WTC11 (cell line): ENCODE data around the gene STK33. TPM values are rescaled to one million over a fixed set of nuclear protein-coding genes. Genes with fewer than 3 reads are reported as not detected.

Experiments used
- ATAC-seq: fragments of 200-7000 bp; cut with Tn5 transposase; 2 replicates; pipeline ENCODE4 v1.10.0; 2021; ENCODE audit warnings: mild to moderate bottlenecking, moderate library complexity
- CTCF ChIA-PET: fragments of 300-600 bp; sonication (Branson Sonifier 250); formaldehyde crosslinking; loops from one replicate; lab custom pipeline; 2021; ENCODE audit warnings: antibody characterized with exemption; lab: Charles Lee
- POLR2A ChIA-PET: fragments of 350-600 bp; sonication (Branson Sonifier 250); formaldehyde crosslinking; loops from one replicate; lab custom pipeline; 2021; ENCODE audit warnings: antibody characterized with exemption; lab: Charles Lee
- DNase-seq: peaks from one replicate; pipeline ENCODE4 v3.0.0; 2021; ENCODE audit warnings: low spot score
- H3K27ac Mint-ChIP-seq: 2 replicates; pipeline ENCODE4 v1.8.0; 2021; ENCODE audit warnings: mixed read lengths
- H3K27me3 Mint-ChIP-seq: 2 replicates; pipeline ENCODE4 v1.8.0; 2021; ENCODE audit warnings: low read depth, mild to moderate bottlenecking, moderate library complexity, mixed read lengths
- H3K36me3 Mint-ChIP-seq: 2 replicates; pipeline ENCODE4 v1.8.0; 2021; ENCODE audit warnings: mixed read lengths
- H3K4me1 Mint-ChIP-seq: 2 replicates; pipeline ENCODE4 v1.8.0; 2022; ENCODE audit warnings: mixed read lengths
- H3K4me3 Mint-ChIP-seq: 2 replicates; pipeline ENCODE4 v1.8.0; 2021; ENCODE audit warnings: mild to moderate bottlenecking, moderate library complexity, mixed read lengths
- H3K9me3 Mint-ChIP-seq: 2 replicates; pipeline ENCODE4 v1.8.0; 2021; ENCODE audit warnings: mixed read lengths
- ARID4B ChIP-seq: sonication (generic); formaldehyde crosslinking; IDR thresholded peaks from 2 replicates; pipeline ENCODE4 v1.8.0; 2023; ENCODE audit warnings: missing genetic modification reagents, mild to moderate bottlenecking, borderline replicate concordance
- ATF1 ChIP-seq: sonication (generic); formaldehyde crosslinking; IDR thresholded peaks from 2 replicates; pipeline ENCODE4 v1.8.1; 2023; ENCODE audit warnings: mild to moderate bottlenecking, moderate library complexity, missing genetic modification reagents
- ETV6 ChIP-seq: sonication (generic); formaldehyde crosslinking; IDR thresholded peaks from 2 replicates; pipeline ENCODE4 v1.8.1; 2022; ENCODE audit warnings: mild to moderate bottlenecking, missing genetic modification reagents
- FOXJ3 ChIP-seq: sonication (generic); formaldehyde crosslinking; IDR thresholded peaks from 2 replicates; pipeline ENCODE4 v1.9.0; 2021; ENCODE audit warnings: missing genetic modification reagents, mild to moderate bottlenecking, borderline replicate concordance
- FOXP1 ChIP-seq: sonication (generic); formaldehyde crosslinking; IDR thresholded peaks from 2 replicates; pipeline ENCODE4 v1.8.0; 2022; ENCODE audit warnings: missing genetic modification reagents, mild to moderate bottlenecking, moderate library complexity, borderline replicate concordance
- HMGA2 ChIP-seq: fragments of 250-450 bp; sonication (Bioruptor Pico); IDR thresholded peaks from 2 replicates; pipeline ENCODE4 v1.4.0; 2021; ENCODE audit warnings: mild to moderate bottlenecking, moderate library complexity
- HMGXB4 ChIP-seq: sonication (generic); formaldehyde crosslinking; IDR thresholded peaks from 2 replicates; pipeline ENCODE4 v1.8.1; 2023; ENCODE audit warnings: mild to moderate bottlenecking, moderate library complexity, missing genetic modification reagents
- IRF1 ChIP-seq: sonication (generic); formaldehyde crosslinking; IDR thresholded peaks from 2 replicates; pipeline ENCODE4 v1.8.0; 2023; ENCODE audit warnings: missing genetic modification reagents
- IRF2 ChIP-seq: sonication (generic); formaldehyde crosslinking; IDR thresholded peaks from 2 replicates; pipeline ENCODE4 v1.8.0; 2022; ENCODE audit warnings: low read depth, missing genetic modification reagents, borderline replicate concordance
- JAZF1 ChIP-seq: fragments of 250-450 bp; sonication (Bioruptor Pico); IDR thresholded peaks from 2 replicates; pipeline ENCODE4 v1.9.0; 2021; ENCODE audit warnings: moderate library complexity, mild to moderate bottlenecking, inconsistent platforms
- KAT7 ChIP-seq: sonication (generic); formaldehyde crosslinking; IDR thresholded peaks from 2 replicates; pipeline ENCODE4 v1.8.1; 2023; ENCODE audit warnings: missing genetic modification reagents, mild to moderate bottlenecking, borderline replicate concordance
- NFE2L1 ChIP-seq: sonication (generic); formaldehyde crosslinking; IDR thresholded peaks from 2 replicates; pipeline ENCODE4 v1.8.1; 2023; ENCODE audit warnings: missing genetic modification reagents
- NFYB ChIP-seq: sonication (generic); formaldehyde crosslinking; conservative IDR thresholded peaks from 2 replicates; pipeline ENCODE4 v1.8.0; 2022; ENCODE audit warnings: low read depth, missing genetic modification reagents
- SP1 ChIP-seq: sonication (generic); formaldehyde crosslinking; conservative IDR thresholded peaks from 2 replicates; pipeline ENCODE4 v1.8.1; 2022; ENCODE audit warnings: missing genetic modification reagents
- STAT6 ChIP-seq: sonication (generic); formaldehyde crosslinking; conservative IDR thresholded peaks from 2 replicates; pipeline ENCODE4 v1.8.1; 2023; ENCODE audit warnings: mild to moderate bottlenecking, low read depth, missing genetic modification reagents, moderate library complexity
- TEAD1 ChIP-seq: sonication (generic); formaldehyde crosslinking; IDR thresholded peaks from 2 replicates; pipeline ENCODE4 v1.8.0; 2022; ENCODE audit warnings: mild to moderate bottlenecking, missing genetic modification reagents
- TEAD4 ChIP-seq: sonication (generic); formaldehyde crosslinking; IDR thresholded peaks from 2 replicates; pipeline ENCODE4 v1.8.0; 2022; ENCODE audit warnings: mild to moderate bottlenecking, missing genetic modification reagents
- ZNF396 ChIP-seq: fragments of 250-450 bp; sonication (Bioruptor Pico); IDR thresholded peaks from 2 replicates; pipeline ENCODE4 v1.8.0; 2021; ENCODE audit warnings: mild to moderate bottlenecking, moderate library complexity, borderline replicate concordance
- ZNF416 ChIP-seq: fragments of 250-450 bp; sonication (Bioruptor Pico); IDR thresholded peaks from 2 replicates; pipeline ENCODE4 v1.9.0; 2021; ENCODE audit warnings: mild to moderate bottlenecking, inconsistent platforms
- ZNF423 ChIP-seq: fragments of 250-450 bp; sonication (Bioruptor Pico); IDR thresholded peaks from 2 replicates; pipeline ENCODE4 v2.1.2; 2022; ENCODE audit warnings: mild to moderate bottlenecking, moderate library complexity
- total RNA-seq: library from RNA; stranded (reverse); gene quantifications from 3 replicates; pipeline ENCODE4 v1.2.3, GENCODE V29; 2021

Gene STK33
- total RNA-seq, 1 experiment from 2014 or later, result 13.3 TPM

- DNase-seq (no peak), ATAC-seq (peak; percentile 62)
- 0 out of 2 replicates have a peak overlapping the region, but pooled peaks have one; percentile 60 for H3K27ac Mint-ChIP-seq
- H3K27me3 Mint-ChIP-seq, result peaks cover 3% of the 10 kb centered on the region; the same call in 1 of the 2 replicates
- H3K4me1 Mint-ChIP-seq, result peaks cover 20% of the 10 kb centered on the region
- ChIA-PET POLR2A (no interaction called here), CTCF (interaction anchor here (1.6 kb wide), 1 partner anchor 181 kb away, joined by 4 read pairs; no protein-coding TSS in a partner anchor)
- no peaks in the 10 kb centered on the region for H3K36me3 Mint-ChIP-seq
- H3K9me3 Mint-ChIP-seq, result 0 out of 2 replicates have a peak, but pooled peaks cover 5% of the 10 kb centered on the region
- TF ChIP-seq ARID4B (CRISPR knock-in tag), result no peak
- TF ChIP-seq ZNF416, result no peak
- TF ChIP-seq IRF1 (CRISPR knock-in tag), result no peak
- no peak for TF ChIP-seq ATF1 (CRISPR knock-in tag)
- no peak for TF ChIP-seq FOXJ3 (CRISPR knock-in tag)
- H3K4me3 Mint-ChIP-seq, result no peak overlapping the region
These were observed 220.3 kb downstream of the STK33 start for GRCh38 chr11:8373519-8374432.

GRCh38 chr11:8372641-8373381 lies 221.2 kb downstream of the STK33 start:
- Mint-ChIP-seq H3K4me1 (peaks cover 20% of the 10 kb centered on the region), H3K36me3 (no peaks in the 10 kb centered on the region), H3K27ac (no peak overlapping the region), H3K27me3 (peaks cover 3% of the 10 kb centered on the region; the same call in 1 of the 2 replicates), H3K9me3 (0 out of 2 replicates have a peak, but pooled peaks cover 5% of the 10 kb centered on the region), H3K4me3 (no peak overlapping the region)
- CTCF ChIA-PET, result no interaction called here
- ATAC-seq (no peak), DNase-seq (no peak)
- POLR2A ChIA-PET, result no interaction called here
- TF ChIP-seq ZNF396 (CRISPR knock-in tag), result no peak
- TF ChIP-seq FOXP1 (CRISPR knock-in tag), result no peak
- TF ChIP-seq NFE2L1, result no peak
- TF ChIP-seq TEAD1 (CRISPR knock-in tag), result no peak
- no peak for TF ChIP-seq JAZF1 (CRISPR knock-in tag)
- no peak for TF ChIP-seq IRF2 (CRISPR knock-in tag)

- Mint-ChIP-seq H3K36me3 (no peaks in the 10 kb centered on the region), H3K4me3 (no peak overlapping the region), H3K9me3 (0 out of 2 replicates have a peak, but pooled peaks cover 5% of the 10 kb centered on the region), H3K27me3 (peaks cover 3% of the 10 kb centered on the region; the same call in 1 of the 2 replicates), H3K27ac (no peak overlapping the region), H3K4me1 (peaks cover 20% of the 10 kb centered on the region)
- ATAC-seq (no peak), DNase-seq (no peak)
- no peak for TF ChIP-seq ZNF423
- TF ChIP-seq HMGXB4 (CRISPR knock-in tag), result no peak
- TF ChIP-seq STAT6, result no peak
- TF ChIP-seq ETV6, result no peak
- TF ChIP-seq TEAD4 (CRISPR knock-in tag), result no peak
- no peak for TF ChIP-seq HMGA2 (CRISPR knock-in tag)
- TF ChIP-seq NFYB, result no peak
- TF ChIP-seq KAT7 (CRISPR knock-in tag), result no peak
- no peak for TF ChIP-seq SP1 (CRISPR knock-in tag)
- ChIA-PET POLR2A (no interaction called here), CTCF (interaction anchor here (0.6 kb wide), 2 partner anchors 18 to 1576 kb away, joined by 3 to 4 read pairs; no protein-coding TSS in a partner anchor)
These were observed 222.5 kb downstream of the STK33 start for GRCh38 chr11:8371516-8371884.
